Eye (tissue), 1 donor: ENCODE results near the gene CLN6.
"Not testable (repeated sequence)": the region's sequence is repeated elsewhere in the genome, so short reads cannot be mapped to it uniquely, and the experiment has no call there.

Experiments
- DNase-seq: peaks from one replicate; pipeline ENCODE4 v3.0.0-alpha.2; 2015

Gene CLN6

GRCh38 chr15:68221530-68222431 lies 7.7 kb downstream of the CLN6 start:
- DNase-seq: not testable (repeated sequence)

GRCh38 chr15:68220967-68221366 lies 8.6 kb downstream of the CLN6 start:
- no peak for DNase-seq

GRCh38 chr15:68220489-68220888 lies 9.0 kb downstream of the CLN6 start:
- DNase-seq: no peak

DNA sequence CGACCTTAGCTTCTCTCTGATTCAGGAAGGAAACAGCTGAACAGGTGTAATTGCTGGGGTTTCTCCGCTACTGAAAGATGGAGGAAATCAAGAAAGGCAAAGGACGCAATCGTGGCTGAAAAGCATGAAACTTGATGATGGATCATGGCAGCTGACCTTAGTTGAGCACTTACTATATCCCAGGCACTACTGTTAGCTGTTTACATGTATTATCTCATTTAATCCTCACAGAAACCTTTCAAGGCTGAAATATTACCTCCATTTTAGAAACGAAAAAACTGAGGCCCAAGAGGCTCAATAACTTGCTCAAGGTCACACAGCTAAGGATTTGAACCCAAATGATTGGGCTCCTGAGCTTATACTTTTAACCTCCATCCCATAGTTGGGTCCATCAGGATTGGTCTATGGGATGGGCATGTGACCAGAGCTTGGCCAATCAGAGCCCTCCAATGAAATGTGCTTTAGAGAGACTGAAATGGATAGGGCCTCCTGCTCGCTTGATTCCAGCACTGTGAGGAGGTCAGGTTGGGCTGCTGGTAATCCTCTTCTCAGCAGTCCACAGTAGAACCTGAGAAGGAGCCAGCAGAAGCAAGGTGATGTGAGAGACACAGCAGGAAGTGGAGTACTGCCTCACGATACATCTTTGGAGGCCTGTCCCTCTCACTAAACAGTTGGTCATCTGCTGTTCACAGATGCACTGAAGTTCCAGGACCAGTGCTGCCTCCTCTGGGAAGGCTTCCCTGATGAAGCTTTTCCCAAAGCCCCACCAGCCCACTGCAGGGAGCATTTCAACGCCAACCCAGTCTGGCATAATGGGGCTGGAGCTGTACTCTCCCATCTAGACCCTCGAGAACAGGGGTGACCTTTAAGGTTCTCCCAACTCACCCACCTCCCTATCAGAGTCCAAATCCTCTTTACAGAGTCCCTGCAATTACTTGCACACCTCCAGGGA lies 10.4 kb downstream of the CLN6 start:
- DNase-seq: no peak

DNA sequence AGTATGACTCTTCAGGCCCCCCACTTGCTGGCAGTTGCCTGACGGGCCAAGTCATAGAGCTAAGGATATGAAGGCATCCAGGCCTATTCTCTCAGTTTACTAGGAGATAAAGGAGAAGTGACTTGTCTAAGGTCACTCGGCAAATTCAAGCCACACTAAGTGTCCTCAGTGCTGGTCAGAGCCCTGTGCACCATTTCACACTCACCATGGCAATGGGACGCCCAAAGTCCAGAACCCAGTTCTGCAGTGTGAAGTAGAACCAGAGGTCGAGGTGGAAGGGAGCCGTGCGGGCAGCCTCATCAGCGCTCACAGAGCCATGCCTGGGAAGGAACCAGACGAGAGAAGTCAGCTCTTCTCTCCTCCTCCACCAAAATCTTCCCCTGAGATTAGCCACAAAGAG lies 11.2 kb downstream of the CLN6 start:
- DNase-seq: no peak

DNA sequence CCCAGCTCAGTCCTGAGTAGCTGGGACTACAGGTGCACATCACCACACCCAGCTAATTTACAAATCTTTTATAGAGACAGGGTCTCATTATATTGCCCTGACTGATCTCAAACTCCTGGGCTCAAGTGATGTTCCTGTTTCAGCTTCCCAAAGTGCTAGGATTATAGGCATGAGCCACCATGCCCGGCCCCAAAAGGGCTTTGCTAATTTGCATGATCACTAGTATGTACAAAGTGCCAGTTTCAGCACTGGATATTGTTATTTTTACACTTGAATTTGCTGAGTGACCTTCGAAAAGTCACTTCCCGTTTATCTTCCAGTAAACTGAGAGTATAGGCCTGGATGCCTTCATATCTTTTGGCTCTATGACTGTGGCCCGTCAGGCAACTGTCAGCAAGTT lies 12.2 kb downstream of the CLN6 start:
- no peak for DNase-seq

DNA sequence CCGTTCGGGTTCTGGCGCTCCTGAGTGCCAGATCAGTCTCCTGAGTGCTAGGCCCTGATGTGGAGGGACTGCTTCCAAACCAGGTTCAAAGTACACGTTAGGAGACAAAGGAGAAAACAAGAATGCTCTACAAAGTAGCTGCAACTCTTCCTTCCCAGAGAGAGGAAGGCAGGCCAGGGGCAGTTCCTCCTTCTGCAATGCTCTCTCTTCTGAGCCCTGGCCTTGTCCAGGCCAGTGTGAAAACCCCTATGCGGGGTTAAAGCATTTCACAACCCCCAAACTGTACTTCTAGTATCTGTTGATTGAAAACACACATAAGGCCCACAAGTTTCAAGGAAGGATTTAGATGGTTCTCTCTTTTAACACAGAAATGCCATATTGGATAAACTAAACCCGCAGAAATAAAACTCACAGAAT lies 14.7 kb downstream of the CLN6 start:
- DNase-seq: no peak

DNA sequence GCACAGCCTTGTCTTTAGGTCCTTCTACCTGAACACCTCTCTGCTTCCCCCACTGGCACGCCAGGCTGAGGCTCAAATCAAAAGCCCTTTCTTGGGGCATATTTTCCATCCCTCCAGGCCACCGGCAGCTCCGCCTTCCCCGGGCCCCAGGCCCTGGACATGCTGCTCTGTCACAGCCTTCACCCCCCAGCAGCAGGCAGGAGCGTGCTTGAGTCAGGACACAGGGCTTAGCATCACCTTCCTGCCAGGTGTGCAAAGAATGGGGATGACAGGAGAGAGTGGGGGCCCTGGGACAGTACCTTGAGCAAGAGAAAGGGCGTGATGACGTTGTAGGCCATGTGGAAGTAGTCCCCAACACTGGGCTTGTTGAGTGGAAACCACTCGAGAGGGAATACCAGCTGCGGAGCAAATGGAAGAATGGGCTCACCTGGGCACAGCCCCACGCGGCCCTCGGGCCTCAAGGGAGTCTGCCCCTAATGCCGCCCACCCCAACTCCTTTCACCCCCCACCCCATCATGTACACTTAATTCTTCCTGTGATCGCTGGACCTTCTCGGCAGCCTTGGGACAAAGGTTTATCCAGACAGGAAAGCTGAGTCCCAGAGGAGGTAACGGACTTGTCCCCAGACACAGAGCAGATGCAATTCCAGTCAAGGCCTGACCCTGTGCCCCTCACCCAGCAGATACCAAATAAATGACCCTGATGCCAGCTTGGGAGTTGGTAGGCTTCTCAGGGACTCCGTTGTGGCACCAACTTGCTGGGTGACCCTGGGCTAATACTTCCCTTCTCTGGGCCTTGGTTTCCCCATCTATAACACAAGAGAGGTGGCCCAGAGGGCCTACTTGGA lies 15.3 kb downstream of the CLN6 start:
- DNase-seq: no peak

- not testable (repeated sequence) for DNase-seq
These were observed 16.1 kb downstream of the CLN6 start for GRCh38 chr15:68213491-68213845.

DNA sequence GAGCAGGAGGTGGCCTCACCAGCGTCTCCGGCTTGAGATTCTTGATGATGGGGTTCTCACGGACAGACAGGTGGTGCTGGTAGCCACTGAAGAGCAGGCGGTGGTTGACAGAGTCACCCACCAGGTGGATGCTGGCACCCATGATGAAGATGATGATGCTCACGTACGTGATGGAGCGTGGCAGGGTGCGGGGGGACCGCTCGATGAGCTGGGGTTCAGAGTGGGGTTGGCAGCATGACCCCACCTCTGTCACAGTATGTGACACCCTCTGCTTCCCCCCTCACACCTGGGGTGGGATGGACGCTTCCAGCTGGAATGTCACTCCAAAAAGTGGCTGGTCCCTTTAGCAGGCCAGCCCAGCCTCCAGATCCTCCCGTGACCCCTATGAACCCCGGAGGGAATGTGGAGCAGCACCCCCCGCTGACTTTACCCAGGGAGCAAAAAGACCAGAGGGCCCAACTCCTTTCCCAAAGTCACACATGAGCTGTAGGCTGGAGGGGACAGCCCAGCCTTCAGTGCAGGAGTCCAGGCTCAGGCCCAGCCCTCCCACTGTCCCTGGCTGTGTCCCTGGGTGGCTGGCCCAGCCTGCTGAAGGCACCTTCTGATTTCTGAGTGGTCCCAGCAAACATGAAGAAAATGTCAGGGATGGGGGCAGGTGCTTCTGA lies 17.7 kb downstream of the CLN6 start:
- no peak for DNase-seq

GRCh38 chr15:68210821-68211655 lies 18.5 kb downstream of the CLN6 start:
- DNase-seq: peak; percentile 88

GRCh38 chr15:68210409-68210756 lies 19.1 kb downstream of the CLN6 start:
- no peak for DNase-seq

DNA sequence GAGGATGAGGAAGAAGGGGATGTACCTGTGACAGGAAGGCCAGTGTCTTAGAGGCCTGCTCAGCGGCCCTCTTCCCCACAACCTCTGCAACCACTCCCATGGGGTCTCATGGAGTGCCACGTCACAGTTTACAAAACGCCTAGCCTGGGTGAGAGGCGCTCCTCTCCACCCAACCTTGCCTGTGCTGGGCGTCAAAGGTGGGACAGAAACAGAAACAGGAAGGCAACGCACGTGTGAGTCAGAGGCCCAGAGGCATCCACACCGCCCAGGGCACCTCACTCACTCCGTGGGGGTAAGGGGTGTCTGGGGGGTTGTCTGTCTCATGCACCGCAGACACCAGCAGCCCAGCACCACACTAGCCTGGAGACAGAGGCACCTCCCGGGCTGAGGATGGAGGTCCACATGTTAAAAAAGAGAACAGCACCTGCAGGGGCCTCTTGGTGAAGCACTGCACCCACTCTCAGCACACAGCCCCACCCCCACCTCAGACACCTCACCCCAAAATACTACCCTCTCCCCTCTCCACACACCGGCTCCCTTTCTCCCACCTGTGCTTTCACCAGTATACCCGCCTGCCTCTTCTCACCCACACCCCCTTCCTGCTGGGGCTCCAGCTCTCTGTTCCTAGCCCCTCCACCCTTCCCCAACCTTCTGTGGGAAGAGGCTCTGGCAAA lies 19.7 kb downstream of the CLN6 start:
- DNase-seq: no peak

DNA sequence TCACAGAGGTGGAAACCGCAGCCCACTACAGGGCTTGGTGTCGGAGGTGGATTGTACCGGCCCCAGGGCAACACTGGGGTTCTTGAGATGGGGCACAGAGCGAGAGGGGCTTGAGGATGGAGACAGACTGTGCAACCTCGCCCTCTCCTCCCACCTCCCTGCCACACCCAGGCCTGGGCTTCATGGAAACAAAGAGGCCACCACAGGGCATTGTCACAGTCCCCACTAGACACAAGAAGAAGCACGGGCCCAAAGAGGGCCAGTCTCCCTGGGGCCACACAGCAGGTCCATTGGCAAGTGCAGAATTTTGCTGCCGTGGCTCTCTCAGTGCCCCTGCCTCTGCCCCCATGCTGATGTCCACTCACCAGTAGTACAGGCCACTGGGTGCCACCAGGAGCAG lies 20.3 kb downstream of the CLN6 start:
- DNase-seq: no peak

- no peak for DNase-seq
These were observed 20.8 kb downstream of the CLN6 start for GRCh38 chr15:68208636-68209240.

- DNase-seq: no peak
These were observed 21.4 kb downstream of the CLN6 start for GRCh38 chr15:68208136-68208535.

GRCh38 chr15:68207176-68207935 lies 22.2 kb downstream of the CLN6 start:
- DNase-seq: no peak

- no peak for DNase-seq
These were observed 22.8 kb downstream of the CLN6 start for GRCh38 chr15:68206711-68207151.

- no peak for DNase-seq
These were observed 23.5 kb downstream of the CLN6 start for GRCh38 chr15:68205954-68206539.
